Esophagus muscularis mucosa (tissue), 4 donors: ENCODE measurements around the gene LIN28B.

Experiments
- CTCF ChIP-seq, 3 experiments: fragments of 200-600 bp in 2 of 3; fragments of 450-650 bp in 1 of 3; sonication (generic) in 2 of 3; IDR thresholded peaks; one replicate each; pipeline ENCODE4 v1.5.1; 2017 to 2019; ENCODE audit warnings: antibody characterized with exemption in 3 of 3, mild to moderate bottlenecking in 2 of 3, moderate library complexity in 1 of 3
- EP300 ChIP-seq: sonication (generic); formaldehyde crosslinking; IDR thresholded peaks from one replicate; pipeline ENCODE4 v1.6.1; 2017; ENCODE audit warnings: antibody characterized with exemption
- POLR2A ChIP-seq: fragments of 450-650 bp; IDR thresholded peaks from one replicate; pipeline ENCODE4 v1.6.1; 2017; ENCODE audit warnings: antibody characterized with exemption, moderate library complexity, mild to moderate bottlenecking, low read depth
- POLR2AphosphoS5 ChIP-seq, 2 donors: sonication (generic); formaldehyde crosslinking; IDR thresholded peaks; one replicate each; pipeline ENCODE4 v1.6.1; 2017; ENCODE audit warnings: antibody characterized with exemption in 2 of 2

GRCh38 chr6:105111871-105112270 is 155.0 kb downstream of the LIN28B start:
- TF ChIP-seq CTCF (IDR thresholded peaks at IDR 0.05) (no peak), POLR2A (no peak), POLR2AphosphoS5 (IDR thresholded peaks at IDR 0.05) (no peak), EP300 (no peak)
